HepG2 (cell line): ENCODE measurements around the gene PVR. TPM values are rescaled to one million over a fixed set of nuclear protein-coding genes. Genes with fewer than 3 reads are reported as not detected.

Experiments used
- ATAC-seq: fragments of 200-7000 bp; cut with Tn5 transposase; 3 replicates; pipeline ENCODE4 v1.9.1; 2020; ENCODE audit warnings: mild to moderate bottlenecking, moderate library complexity
- BruUV-seq: library from RNA; stranded (reverse); fragments of 400-500 nt; replicated peaks from 2 replicates; lab custom pipeline; 2021; lab: Mats Ljungman, UMichigan
- CTCF ChIA-PET: fragments of 300-600 bp; formaldehyde crosslinking; extraction: SDS; loops from one replicate; lab custom pipeline; 2021; ENCODE audit warnings: low total read pairs, inconsistent platforms, low intra/inter-chr PET ratio; lab: Yijun Ruan, JAX
- POLR2A ChIA-PET: fragments of 350-600 bp; sonication (Branson Sonifier 250); formaldehyde crosslinking; loops from one replicate; lab custom pipeline; 2020; ENCODE audit warnings: antibody characterized with exemption, inconsistent platforms; lab: Yijun Ruan, JAX
- DNase-seq: peaks from one replicate; pipeline ENCODE4 v3.0.0-alpha.2; 2015; ENCODE audit warnings: low spot score
- FAIRE-seq: peaks from 3 replicates; lab custom pipeline; 2011; peaks lifted over from hg19 to GRCh38; lab: Jason Lieb, UNC
- H2AFZ ChIP-seq: one replicate; pipeline ENCODE4 v1.6.1; 2011; ENCODE audit warnings: low read length, inconsistent platforms
- H3K27ac ChIP-seq: fragments of 300-600 bp; 3 replicates; pipeline ENCODE4 v1.8.0; 2011; ENCODE audit warnings: mixed run types, mild to moderate bottlenecking, mixed read lengths, low read length, inconsistent platforms; ENCODE audit not compliant: insufficient read depth; ENCODE audit errors: extremely low read length
- H3K27me3 ChIP-seq, 2 experiments: fragments of 200-600 bp in 1 of 2; 2 replicates in 1 of 2; 3 replicates in 1 of 2; pipeline versions ENCODE4 v1.6.0 to v1.8.0; 2011; ENCODE audit warnings: low read length in 2 of 2, mild to moderate bottlenecking in 2 of 2, moderate library complexity in 2 of 2, inconsistent platforms in 1 of 2; ENCODE audit not compliant: insufficient read depth in 2 of 2, control insufficient read depth in 1 of 2
- H3K36me3 ChIP-seq, 2 experiments: fragments of 200-600 bp in 1 of 2; replicated peaks in 1 of 2; 2 replicates in 1 of 2; 3 replicates in 1 of 2; pipeline versions ENCODE4 v1.5.1 to v1.8.0; 2011; ENCODE audit warnings: low read length in 2 of 2, inconsistent platforms in 1 of 2; ENCODE audit not compliant: insufficient read depth in 2 of 2, control insufficient read depth in 1 of 2
- H3K4me1 ChIP-seq: 2 replicates; pipeline ENCODE4 v1.5.1; 2012; ENCODE audit warnings: low read length, inconsistent platforms; ENCODE audit not compliant: insufficient read depth
- H3K4me2 ChIP-seq: 2 replicates; pipeline ENCODE4 v1.6.0; 2011; ENCODE audit warnings: low read depth, low read length, inconsistent platforms
- H3K4me3 ChIP-seq, 3 experiments: fragments of 200-600 bp in 1 of 3; sonication (generic), shearing (Covaris generic) in 1 of 3; replicated peaks in 1 of 3; 2 replicates each; pipeline ENCODE4 v1.5.1; 2011 to 2016; ENCODE audit warnings: low read length in 3 of 3, inconsistent platforms in 2 of 3, low read depth in 2 of 3, mild to moderate bottlenecking in 2 of 3, control low read depth in 1 of 3, mixed read lengths in 1 of 3; ENCODE audit not compliant: insufficient read depth in 1 of 3
- H3K79me2 ChIP-seq: one replicate; pipeline ENCODE4 v1.6.1; 2011; ENCODE audit warnings: low read length, inconsistent platforms; ENCODE audit not compliant: insufficient read depth
- H3K9ac ChIP-seq: 2 replicates; pipeline ENCODE4 v1.6.0; 2011; ENCODE audit warnings: mild to moderate bottlenecking, low read depth, low read length, inconsistent platforms; ENCODE audit not compliant: insufficient read depth
- H3K9me3 ChIP-seq: 2 replicates; pipeline ENCODE4 v1.5.1; 2012; ENCODE audit warnings: mild to moderate bottlenecking, low read length
- H4K20me1 ChIP-seq: 2 replicates; pipeline ENCODE4 v1.6.0; 2011; ENCODE audit warnings: inconsistent platforms, mild to moderate bottlenecking, low read length, moderate library complexity; ENCODE audit not compliant: insufficient read depth
- HNF4A ChIP-seq: sonication (generic); formaldehyde crosslinking; IDR thresholded peaks from 2 replicates; pipeline ENCODE4 v1.4.0; 2020; ENCODE audit warnings: missing genetic modification reagents
- MED1 ChIP-seq: sonication (generic); formaldehyde crosslinking; IDR thresholded peaks from 2 replicates; pipeline ENCODE4 v1.4.0; 2020; ENCODE audit warnings: missing genetic modification reagents
- NCOR1 ChIP-seq: fragments of 200-600 bp; sonication (generic); IDR thresholded peaks from 2 replicates; pipeline ENCODE4 v1.7.0; 2017; ENCODE audit warnings: antibody characterized with exemption, low read length, borderline replicate concordance
- NR2F1 ChIP-seq, 2 experiments: fragments of 450-650 bp in 1 of 2; formaldehyde crosslinking in 1 of 2; IDR thresholded peaks; 2 replicates each; pipeline versions ENCODE4 v1.5.0 to v1.6.1; 2016 to 2020; ENCODE audit warnings: mild to moderate bottlenecking in 1 of 2, missing compliant biosample characterization in 1 of 2, missing genetic modification reagents in 1 of 2, moderate library complexity in 1 of 2
- PLRG1 ChIP-seq: fragments of 450-650 bp; conservative IDR thresholded peaks from 2 replicates; pipeline ENCODE4 v1.6.1; 2016
- RARA ChIP-seq: IDR thresholded peaks from 2 replicates; pipeline ENCODE4 v1.6.1; 2016; ENCODE audit warnings: missing genetic modification reagents, missing compliant biosample characterization
- SALL1 ChIP-seq: sonication (generic); formaldehyde crosslinking; IDR thresholded peaks from 2 replicates; pipeline ENCODE4 v1.8.0; 2022; ENCODE audit warnings: mild to moderate bottlenecking, missing genetic modification reagents
- SKI ChIP-seq: fragments of 450-650 bp; IDR thresholded peaks from one replicate; pipeline ENCODE4 v1.6.1; 2018; ENCODE audit warnings: mild to moderate bottlenecking; ENCODE audit not compliant: partially characterized antibody
- ZNF121 ChIP-seq: sonication (generic); formaldehyde crosslinking; IDR thresholded peaks from 2 replicates; pipeline ENCODE4 v1.5.0; 2020; ENCODE audit warnings: mild to moderate bottlenecking, missing genetic modification reagents
- WGBS: methylation state at CpG from one replicate; pipeline ENCODE4 v1.1.6; 2017; ENCODE audit warnings: low lambda C conversion rate; 5-methylcytosine and 5-hydroxymethylcytosine counted together
- in situ Hi-C: cut with HindIII; loops from 2 replicates; pipeline ENCODE4 v1.10.0; 2017; ENCODE audit warnings: low pct_unique_long_range_greater_than_20kb; ENCODE audit not compliant: extremely low pct_ligation_motif_present
- intact Hi-C: fragments of 100-400 bp; cut with micrococcal nuclease; formaldehyde crosslinking; loops from one replicate; pipeline ENCODE4 v1.10.0; 2022; ENCODE audit not compliant: unreplicated experiment
- polyA plus RNA-seq, 8 experiments: library from polyadenylated mRNA; depleted of rRNA in 3 of 8; stranded (reverse) in 7 of 8; unstranded in 1 of 8; fragments of >200 nt; fragmentation: Illumina TruSeq in 4 of 8; extraction: Trizol in 4 of 8; gene quantifications; 2 replicates each; pipeline versions ENCODE4 v1.2.1 to v1.2.3, GENCODE V29; 2011 to 2016; ENCODE audit warnings: low read depth in 4 of 8, missing spikeins in 1 of 8, mixed read lengths in 1 of 8; ENCODE audit not compliant: insufficient read depth in 1 of 8
- total RNA-seq, 5 experiments: library from RNA; depleted of rRNA; stranded (reverse); fragments of >200 nt; fragmentation: Illumina TruSeq; extraction: Trizol; gene quantifications; 2 replicates each; pipeline ENCODE4 v1.2.3, GENCODE V29; 2016; ENCODE audit warnings: low read depth in 1 of 5
- TF ChIP-seq, protein P1 (sequence below): IDR thresholded peaks from 2 replicates; pipeline ENCODE4 v1.4.0; 2020; ENCODE audit warnings: mild to moderate bottlenecking, missing genetic modification reagents
- TF ChIP-seq, protein P2 (sequence below): sonication (generic); formaldehyde crosslinking; IDR thresholded peaks from 2 replicates; pipeline ENCODE4 v1.5.0; 2020; ENCODE audit warnings: mild to moderate bottlenecking, missing genetic modification reagents
- TF ChIP-seq, protein P3 (sequence below): sonication (generic); formaldehyde crosslinking; IDR thresholded peaks from 2 replicates; pipeline ENCODE4 v1.8.1; 2022; ENCODE audit warnings: mild to moderate bottlenecking, missing genetic modification reagents

PVR gene
- total and polyA plus RNA-seq, 2 of the 13 experiments (the other 11 are each of a cell fraction or from before 2014, with no cell fraction given) = 43.4 to 46.6 TPM

DNA sequence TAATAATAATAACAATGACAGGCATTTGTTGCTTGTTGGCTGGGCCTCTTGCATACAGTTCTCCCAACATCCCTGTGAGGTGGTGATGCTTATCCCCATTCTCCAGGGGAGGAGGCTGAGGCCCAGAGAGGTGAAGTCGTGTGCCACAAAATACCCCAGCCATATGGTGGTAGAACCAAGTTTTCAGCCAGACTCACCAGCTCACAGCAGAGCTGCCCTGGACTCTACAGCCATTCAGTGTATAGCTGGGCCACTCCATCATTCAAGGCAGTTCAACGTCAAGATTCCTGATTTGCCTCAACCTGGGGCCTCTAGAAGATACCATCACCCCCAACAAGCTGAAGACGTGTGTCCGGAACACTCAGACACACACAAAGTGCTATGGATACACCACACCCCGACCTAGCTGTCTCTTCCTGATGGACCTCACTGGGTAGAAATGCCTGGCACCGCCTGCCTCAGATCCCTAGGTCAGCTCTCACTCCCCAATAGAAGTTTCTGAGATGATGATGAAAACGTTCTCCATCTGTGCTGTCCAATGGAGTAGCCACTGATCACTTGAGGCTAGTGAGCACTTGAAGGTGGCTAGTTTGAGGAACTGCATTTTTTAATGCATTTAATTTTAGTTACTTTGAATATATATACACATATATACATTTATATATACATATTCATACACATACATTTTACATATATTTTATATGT, 23.3 kb downstream of the PVR start (continued):
- TF ChIP-seq MED1 (CRISPR knock-in tag) = no peak

DNA sequence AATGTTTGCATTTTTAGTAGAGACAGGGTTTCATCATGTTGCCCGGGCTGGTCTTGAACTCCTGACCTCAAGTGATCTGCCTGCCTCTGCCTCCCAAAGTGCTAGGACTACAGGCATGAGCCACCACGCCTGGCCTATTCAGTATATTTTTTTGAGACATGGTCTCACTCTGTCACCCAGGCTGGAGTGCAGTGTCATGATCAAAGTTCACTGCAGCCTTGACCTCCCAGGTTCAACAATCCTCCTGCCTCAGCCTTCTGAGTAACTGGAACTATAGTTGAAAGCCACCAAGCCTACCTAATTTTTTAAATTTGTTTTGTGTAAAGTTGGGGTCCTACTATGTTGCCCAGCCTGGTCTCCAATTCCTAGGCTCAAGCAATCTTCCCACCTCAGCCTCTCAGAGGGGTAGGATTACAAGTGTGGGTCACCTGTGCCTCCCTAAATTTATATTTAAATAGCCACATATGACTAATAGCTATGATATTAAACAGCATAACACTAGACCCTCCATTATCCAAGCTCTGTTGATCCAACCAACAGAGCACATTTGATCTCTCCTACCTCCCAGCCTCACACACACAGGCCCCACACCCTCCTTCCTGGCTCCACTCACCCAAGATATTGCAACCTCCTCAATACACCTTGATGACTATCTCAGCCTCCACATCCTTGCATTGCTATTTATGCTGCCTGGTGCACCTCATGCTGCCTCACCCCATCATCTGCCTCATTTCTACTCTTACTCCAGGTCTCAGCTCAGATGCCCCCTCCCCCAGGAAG, 25.5 kb downstream of the PVR start:
- CTCF ChIA-PET = no interaction called here
- POLR2A ChIA-PET = no interaction called here
- 56% methylated on average over 1 of the region's 2 CpGs for WGBS

More for the DNA sequence above, 25.5 kb downstream of the PVR start:
- Histone ChIP-seq H2AFZ (no peak overlapping the region), H3K27ac (no peak overlapping the region), H4K20me1 (no peaks in the 10 kb centered on the region), H3K79me2 (no peaks in the 10 kb centered on the region), H3K9me3 (no peaks in the 10 kb centered on the region), H3K4me3 (no peak overlapping the region), H3K27me3 (no peaks in the 10 kb centered on the region), H3K4me2 (no peak overlapping the region), H3K9ac (no peak overlapping the region), H3K36me3 (peaks cover 0 to 1% of the 10 kb centered on the region in 2 experiments; a peak in 1 of 5 replicates), H3K4me1 (peaks cover 7% of the 10 kb centered on the region)
- BruUV-seq = no TSS peak
- TF ChIP-seq HNF4A (CRISPR knock-in tag) (peak; percentile 39; the same call in 1 of the 2 replicates), NCOR1 (no peak; the same call in 1 of the 2 replicates), RARA (CRISPR knock-in tag) (peak; percentile 75), ZNF121 (peak; percentile 17; the same call in 1 of the 2 replicates), SALL1 (CRISPR knock-in tag) (0 out of 2 replicates have a peak, but pooled peaks have one; percentile 24), SKI (peak; percentile 64), PLRG1 (no peak), NR2F1 (CRISPR knock-in tag; IDR thresholded peaks at IDR 0.05) (peak in 1 of 2 experiments; percentile 59; a peak in 2 of 4 replicates)
- TF ChIP-seq, protein P1, sequence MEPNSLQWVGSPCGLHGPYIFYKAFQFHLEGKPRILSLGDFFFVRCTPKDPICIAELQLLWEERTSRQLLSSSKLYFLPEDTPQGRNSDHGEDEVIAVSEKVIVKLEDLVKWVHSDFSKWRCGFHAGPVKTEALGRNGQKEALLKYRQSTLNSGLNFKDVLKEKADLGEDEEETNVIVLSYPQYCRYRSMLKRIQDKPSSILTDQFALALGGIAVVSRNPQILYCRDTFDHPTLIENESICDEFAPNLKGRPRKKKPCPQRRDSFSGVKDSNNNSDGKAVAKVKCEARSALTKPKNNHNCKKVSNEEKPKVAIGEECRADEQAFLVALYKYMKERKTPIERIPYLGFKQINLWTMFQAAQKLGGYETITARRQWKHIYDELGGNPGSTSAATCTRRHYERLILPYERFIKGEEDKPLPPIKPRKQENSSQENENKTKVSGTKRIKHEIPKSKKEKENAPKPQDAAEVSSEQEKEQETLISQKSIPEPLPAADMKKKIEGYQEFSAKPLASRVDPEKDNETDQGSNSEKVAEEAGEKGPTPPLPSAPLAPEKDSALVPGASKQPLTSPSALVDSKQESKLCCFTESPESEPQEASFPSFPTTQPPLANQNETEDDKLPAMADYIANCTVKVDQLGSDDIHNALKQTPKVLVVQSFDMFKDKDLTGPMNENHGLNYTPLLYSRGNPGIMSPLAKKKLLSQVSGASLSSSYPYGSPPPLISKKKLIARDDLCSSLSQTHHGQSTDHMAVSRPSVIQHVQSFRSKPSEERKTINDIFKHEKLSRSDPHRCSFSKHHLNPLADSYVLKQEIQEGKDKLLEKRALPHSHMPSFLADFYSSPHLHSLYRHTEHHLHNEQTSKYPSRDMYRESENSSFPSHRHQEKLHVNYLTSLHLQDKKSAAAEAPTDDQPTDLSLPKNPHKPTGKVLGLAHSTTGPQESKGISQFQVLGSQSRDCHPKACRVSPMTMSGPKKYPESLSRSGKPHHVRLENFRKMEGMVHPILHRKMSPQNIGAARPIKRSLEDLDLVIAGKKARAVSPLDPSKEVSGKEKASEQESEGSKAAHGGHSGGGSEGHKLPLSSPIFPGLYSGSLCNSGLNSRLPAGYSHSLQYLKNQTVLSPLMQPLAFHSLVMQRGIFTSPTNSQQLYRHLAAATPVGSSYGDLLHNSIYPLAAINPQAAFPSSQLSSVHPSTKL (CRISPR knock-in tag) = 0 out of 2 replicates have a peak, but pooled peaks have one; percentile 7
- TF ChIP-seq, protein P2, sequence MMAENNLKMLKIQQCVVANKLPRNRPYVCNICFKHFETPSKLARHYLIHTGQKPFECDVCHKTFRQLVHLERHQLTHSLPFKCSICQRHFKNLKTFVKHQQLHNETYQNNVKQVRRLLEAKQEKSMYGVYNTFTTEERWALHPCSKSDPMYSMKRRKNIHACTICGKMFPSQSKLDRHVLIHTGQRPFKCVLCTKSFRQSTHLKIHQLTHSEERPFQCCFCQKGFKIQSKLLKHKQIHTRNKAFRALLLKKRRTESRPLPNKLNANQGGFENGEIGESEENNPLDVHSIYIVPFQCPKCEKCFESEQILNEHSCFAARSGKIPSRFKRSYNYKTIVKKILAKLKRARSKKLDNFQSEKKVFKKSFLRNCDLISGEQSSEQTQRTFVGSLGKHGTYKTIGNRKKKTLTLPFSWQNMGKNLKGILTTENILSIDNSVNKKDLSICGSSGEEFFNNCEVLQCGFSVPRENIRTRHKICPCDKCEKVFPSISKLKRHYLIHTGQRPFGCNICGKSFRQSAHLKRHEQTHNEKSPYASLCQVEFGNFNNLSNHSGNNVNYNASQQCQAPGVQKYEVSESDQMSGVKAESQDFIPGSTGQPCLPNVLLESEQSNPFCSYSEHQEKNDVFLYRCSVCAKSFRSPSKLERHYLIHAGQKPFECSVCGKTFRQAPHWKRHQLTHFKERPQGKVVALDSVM (CRISPR knock-in tag) = peak; percentile 81
- TF ChIP-seq, protein P3, sequence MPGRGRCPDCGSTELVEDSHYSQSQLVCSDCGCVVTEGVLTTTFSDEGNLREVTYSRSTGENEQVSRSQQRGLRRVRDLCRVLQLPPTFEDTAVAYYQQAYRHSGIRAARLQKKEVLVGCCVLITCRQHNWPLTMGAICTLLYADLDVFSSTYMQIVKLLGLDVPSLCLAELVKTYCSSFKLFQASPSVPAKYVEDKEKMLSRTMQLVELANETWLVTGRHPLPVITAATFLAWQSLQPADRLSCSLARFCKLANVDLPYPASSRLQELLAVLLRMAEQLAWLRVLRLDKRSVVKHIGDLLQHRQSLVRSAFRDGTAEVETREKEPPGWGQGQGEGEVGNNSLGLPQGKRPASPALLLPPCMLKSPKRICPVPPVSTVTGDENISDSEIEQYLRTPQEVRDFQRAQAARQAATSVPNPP = no peak
- ATAC-seq = peak; percentile 32
- in situ Hi-C loops (no loop called here), intact Hi-C loops (no loop called here)
- no peak for DNase-seq
- peak; percentile 18 for FAIRE-seq
